GM12874 (cell line): ENCODE measurements around the gene CD82.

Experiments
- CTCF ChIP-seq: IDR thresholded peaks from 2 replicates; pipeline ENCODE4 v1.5.1; 2011; ENCODE audit warnings: low read depth, mild to moderate bottlenecking, control low read depth, low read length, moderate library complexity; ENCODE audit not compliant: insufficient read depth

CD82 gene

DNA sequence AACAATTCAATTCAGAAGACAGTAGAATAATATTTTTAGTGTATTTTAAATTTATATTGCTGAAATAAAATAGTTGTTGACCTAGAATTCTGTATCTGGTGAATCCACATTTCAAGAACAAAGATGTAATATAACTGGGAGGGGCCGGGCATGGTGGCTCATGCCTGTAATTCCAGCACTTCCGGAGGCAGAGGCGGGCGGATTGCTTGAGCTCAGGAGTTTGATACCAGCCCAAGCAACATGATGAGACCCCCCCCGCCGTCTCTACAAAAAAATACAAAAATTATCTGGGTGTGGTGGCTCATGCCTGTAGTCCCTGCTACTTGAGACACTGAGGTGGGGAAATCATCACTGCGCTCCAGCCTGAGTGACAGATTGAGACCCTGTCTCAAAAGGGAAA is 72.6 kb downstream of the CD82 start:
- no peak for TF ChIP-seq CTCF

- TF ChIP-seq CTCF: no peak
Measured at GRCh38 chr11:44643217-44643616, 77.8 kb downstream of the CD82 start.

- TF ChIP-seq CTCF: no peak
Measured at GRCh38 chr11:44645827-44646226, 80.4 kb downstream of the CD82 start.

DNA sequence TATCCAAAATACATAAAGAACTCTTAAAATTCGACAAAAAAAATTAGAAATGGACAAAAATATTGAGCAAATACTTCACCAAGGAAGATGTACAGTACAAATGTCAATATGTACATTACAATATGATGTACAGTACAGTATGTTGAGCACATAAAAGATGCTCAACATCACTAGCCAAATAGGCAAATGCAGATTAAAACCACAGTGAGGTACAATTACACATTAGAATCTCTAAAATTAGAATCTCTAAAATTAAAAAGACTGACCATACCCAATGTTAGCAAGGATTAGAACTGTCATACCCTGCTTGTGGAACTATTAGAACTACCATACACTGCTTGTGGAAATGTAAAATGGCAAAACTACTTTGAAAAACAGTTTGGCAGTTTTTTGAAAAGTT is 82.6 kb downstream of the CD82 start:
- TF ChIP-seq CTCF: no peak

DNA sequence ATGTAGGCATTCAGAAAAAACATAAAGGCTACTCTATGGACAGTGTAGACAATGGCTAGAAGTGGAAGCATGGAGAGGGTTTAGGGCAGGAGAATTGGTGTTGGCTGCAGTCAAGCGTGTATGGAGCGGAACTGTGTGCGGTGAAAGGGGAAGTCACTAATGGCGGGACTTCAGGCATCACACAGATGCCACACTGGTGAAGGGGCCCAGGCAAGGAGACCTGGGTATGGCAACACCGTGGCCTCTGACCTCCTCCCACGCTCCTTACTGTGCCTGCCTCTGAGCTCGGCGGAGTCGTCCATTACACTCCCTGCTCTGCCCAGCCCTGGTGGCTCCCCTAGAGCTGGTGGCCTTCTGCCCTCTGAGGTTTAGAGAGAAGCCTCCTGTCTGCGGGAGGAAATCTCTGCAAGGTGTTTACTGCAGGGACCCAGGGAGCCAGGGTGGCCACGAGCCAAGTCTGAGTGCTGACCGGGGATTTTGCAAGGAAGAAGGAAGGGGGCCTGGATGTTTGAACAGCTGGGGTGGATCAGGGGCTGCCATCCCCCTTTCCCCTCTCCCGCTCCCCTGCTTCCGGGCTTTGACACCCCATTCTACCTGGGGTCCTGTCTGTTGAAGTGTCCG is 86.2 kb downstream of the CD82 start:
- TF ChIP-seq CTCF: no peak

DNA sequence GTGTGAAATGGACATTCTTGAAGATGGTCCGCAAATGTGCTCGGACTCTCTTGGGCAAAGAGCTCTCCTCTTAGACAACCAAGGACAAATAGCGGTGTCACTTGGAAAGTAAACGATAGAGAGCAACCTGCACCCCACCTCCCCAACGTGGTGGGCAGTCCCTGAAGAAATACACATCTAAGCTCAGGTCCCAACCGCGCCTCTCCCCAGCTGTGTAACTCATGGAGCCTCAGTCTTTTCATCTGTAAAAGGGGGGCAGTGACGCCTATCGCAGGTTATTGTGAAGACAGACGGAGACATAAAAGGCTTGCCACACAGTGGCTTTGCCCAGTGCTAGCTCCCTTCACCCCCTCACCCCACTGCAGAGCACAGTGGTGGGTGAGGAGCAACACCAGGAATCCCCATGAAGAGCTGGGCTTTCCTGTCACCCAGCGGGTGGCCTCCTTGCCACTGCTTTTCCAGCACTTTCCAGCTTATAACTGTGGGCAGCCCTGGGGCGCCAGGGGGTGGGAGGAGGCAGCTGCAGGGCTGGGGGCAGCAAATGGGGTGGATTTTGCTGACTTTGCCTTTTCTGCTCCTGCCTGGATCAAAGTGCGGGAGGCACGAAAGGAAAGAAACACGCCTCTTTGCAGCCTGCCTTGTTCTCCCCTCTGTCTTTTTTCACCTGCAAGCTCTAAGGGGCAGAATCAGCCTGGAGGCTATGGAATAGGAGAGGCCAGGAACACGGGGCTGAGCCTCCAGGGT is 87.6 kb downstream of the CD82 start:
- TF ChIP-seq CTCF: no peak

DNA sequence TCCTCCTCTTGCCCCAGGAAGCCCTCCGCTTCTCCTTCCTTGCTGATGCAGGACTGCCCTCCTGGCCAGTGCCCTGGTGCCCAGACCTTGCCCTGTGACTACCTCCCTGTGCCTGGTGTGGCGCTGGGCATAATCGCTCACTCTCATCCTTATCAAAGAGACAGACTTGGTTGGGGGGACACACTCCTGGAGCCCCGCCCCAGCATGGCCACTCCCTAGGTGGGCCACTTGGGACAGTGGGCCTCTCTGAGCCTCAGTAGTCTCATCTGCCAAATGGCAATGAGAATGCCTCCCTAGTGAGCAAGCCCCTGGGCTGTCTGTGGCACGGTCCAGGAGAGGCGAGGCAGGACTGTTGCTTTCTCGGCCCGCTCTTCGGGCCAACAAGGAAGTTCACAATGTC is 88.6 kb downstream of the CD82 start:
- TF ChIP-seq CTCF: no peak
